H7 (cell line): ENCODE results near the gene ABCG1. TPM values are rescaled to one million over a fixed set of nuclear protein-coding genes. Genes with fewer than 3 reads are reported as not detected.
A peak's percentile ranks its signal among the peaks of the same experiment; 100 is the strongest.
"Not testable (repeated sequence)": the region's sequence is repeated elsewhere in the genome, so short reads cannot be mapped to it uniquely, and the experiment has no call there.

Experiments used
- DNase-seq: peaks from one replicate; pipeline ENCODE4 v3.0.0; 2012
- H3K27me3 ChIP-seq: 2 replicates; pipeline ENCODE4 v1.6.0; 2011; ENCODE audit warnings: mild to moderate bottlenecking, low read length; ENCODE audit not compliant: control insufficient read depth, insufficient read depth
- H3K36me3 ChIP-seq: replicated peaks from 2 replicates; pipeline ENCODE4 v1.5.1; 2011; ENCODE audit warnings: low read length; ENCODE audit not compliant: control insufficient read depth, insufficient read depth
- H3K4me3 ChIP-seq: 2 replicates; pipeline ENCODE4 v1.5.1; 2011; ENCODE audit warnings: low read depth, mild to moderate bottlenecking, control low read depth, low read length, moderate library complexity; ENCODE audit not compliant: insufficient read depth
- total RNA-seq: library from RNA; depleted of rRNA; stranded (reverse); fragments of >200 nt; shearing (Covaris generic); gene quantifications from 2 replicates; pipeline ENCODE4 v1.2.3, GENCODE V29; 2014

ABCG1 gene
- total RNA-seq, 1 experiment from 2014 or later: 0.07 TPM

DNA sequence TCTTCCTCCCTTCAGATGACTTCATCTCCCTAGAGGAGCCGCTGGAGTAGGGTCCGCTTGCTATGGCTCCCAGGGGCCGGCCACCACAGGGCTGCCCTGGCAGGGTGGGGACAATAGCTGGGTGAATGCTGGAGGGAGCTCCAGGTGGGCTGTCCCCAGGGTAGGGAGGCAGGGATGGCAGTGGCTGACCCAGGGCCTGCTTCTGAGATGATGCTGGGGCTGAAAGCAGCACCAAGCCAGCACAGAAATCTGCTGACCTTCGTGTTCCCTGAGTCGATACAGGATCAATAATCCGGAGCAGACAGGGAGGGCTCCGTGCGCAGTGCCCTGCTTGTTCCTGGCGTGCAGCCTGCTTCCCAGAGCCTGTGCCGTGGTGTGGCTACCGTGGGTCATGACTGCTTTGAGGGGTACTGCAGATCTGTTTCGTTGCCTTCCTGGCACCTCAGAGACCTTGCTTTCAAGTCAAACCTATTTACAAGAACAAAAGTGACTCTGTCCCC, 62.3 kb downstream of the ABCG1 start:
- H3K36me3 ChIP-seq: no peaks in the 10 kb centered on the region
- DNase-seq: no peak
- no peak overlapping the region for H3K4me3 ChIP-seq
- H3K27me3 ChIP-seq: no peaks in the 10 kb centered on the region

- H3K36me3 ChIP-seq: no peaks in the 10 kb centered on the region
- DNase-seq: no peak
- H3K4me3 ChIP-seq: no peak overlapping the region
- H3K27me3 ChIP-seq: no peaks in the 10 kb centered on the region
Observed at GRCh38 chr21:42282021-42282420, 63.1 kb downstream of the ABCG1 start.

GRCh38 chr21:42282715-42283114, 63.8 kb downstream of the ABCG1 start:
- H3K36me3 ChIP-seq: no peaks in the 10 kb centered on the region
- H3K27me3 ChIP-seq: no peaks in the 10 kb centered on the region
- H3K4me3 ChIP-seq: no peak overlapping the region
- no peak for DNase-seq

GRCh38 chr21:42285569-42286245, 66.8 kb downstream of the ABCG1 start:
- Histone ChIP-seq H3K27me3 (no peaks in the 10 kb centered on the region), H3K36me3 (no peaks in the 10 kb centered on the region), H3K4me3 (no peak overlapping the region)
- DNase-seq: no peak

GRCh38 chr21:42286416-42286815, 67.5 kb downstream of the ABCG1 start:
- H3K36me3 ChIP-seq: no peaks in the 10 kb centered on the region
- DNase-seq: no peak
- no peak overlapping the region for H3K4me3 ChIP-seq
- no peaks in the 10 kb centered on the region for H3K27me3 ChIP-seq

- no peak for DNase-seq
Observed at GRCh38 chr21:42287193-42288083, 68.5 kb downstream of the ABCG1 start.

DNA sequence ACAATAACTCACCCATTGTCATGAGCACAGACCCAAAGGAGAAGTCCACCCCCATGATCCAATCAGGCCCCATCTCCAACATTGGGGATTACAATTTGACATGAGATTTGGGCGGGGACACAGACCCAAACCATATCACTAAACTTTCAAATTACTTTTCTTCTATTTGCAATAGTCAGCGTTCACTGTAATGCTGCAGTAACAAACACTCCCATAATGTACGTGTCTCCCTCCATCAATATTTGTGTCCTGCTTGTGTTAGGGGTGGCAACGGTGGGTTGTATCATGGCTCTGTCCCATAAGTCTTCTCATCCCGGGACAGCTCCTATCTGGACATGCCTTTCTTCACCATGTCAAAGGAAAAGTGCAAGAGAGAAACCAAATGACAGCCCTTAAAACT, 70.0 kb downstream of the ABCG1 start:
- Histone ChIP-seq H3K27me3 (no peaks in the 10 kb centered on the region), H3K4me3 (no peak overlapping the region), H3K36me3 (no peaks in the 10 kb centered on the region)
- DNase-seq: no peak

More at GRCh38 chr21:42287193-42288083, 68.5 kb downstream of the ABCG1 start:
- no peaks in the 10 kb centered on the region for H3K36me3 ChIP-seq
- H3K4me3 ChIP-seq: no peak overlapping the region
- no peaks in the 10 kb centered on the region for H3K27me3 ChIP-seq

GRCh38 chr21:42289926-42290325, 71.0 kb downstream of the ABCG1 start:
- no peak for DNase-seq
- Histone ChIP-seq H3K36me3 (no peaks in the 10 kb centered on the region), H3K27me3 (no peaks in the 10 kb centered on the region), H3K4me3 (no peak overlapping the region)

- H3K27me3 ChIP-seq: no peaks in the 10 kb centered on the region
- H3K4me3 ChIP-seq: no peak overlapping the region
- H3K36me3 ChIP-seq: no peaks in the 10 kb centered on the region
- no peak for DNase-seq
Observed at GRCh38 chr21:42290505-42290904, 71.6 kb downstream of the ABCG1 start.

DNA sequence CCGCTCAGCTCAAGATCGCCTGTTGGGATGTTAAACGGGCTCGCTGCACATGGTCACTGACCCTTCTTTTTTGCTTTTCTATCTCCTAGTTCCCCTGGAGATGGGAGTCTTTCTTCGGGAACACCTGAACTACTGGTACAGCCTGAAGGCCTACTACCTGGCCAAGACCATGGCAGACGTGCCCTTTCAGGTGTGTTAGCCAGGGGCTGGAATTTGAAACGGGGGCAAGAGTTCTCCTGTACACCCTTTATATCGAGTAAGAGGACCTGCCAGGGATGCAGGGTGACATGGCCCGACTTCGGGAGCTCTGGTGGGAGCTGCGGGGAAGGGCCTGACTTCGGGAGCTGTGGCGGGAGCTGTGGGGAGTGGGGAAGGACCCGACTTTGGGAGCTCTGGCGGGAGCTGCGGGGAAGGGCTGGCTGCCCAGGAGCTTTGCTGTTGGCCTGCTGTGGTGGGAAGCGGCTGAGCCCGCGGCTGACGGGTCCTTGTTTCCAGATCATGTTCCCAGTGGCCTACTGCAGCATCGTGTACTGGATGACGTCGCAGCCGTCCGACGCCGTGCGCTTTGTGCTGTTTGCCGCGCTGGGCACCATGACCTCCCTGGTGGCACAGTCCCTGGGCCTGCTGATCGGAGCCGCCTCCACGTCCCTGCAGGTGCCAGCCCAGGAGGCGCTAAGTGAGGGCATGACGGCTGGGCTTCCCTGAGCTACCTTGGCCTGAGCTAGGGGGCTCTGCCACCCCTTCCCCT, 72.2 kb downstream of the ABCG1 start:
- Histone ChIP-seq H3K4me3 (no peak overlapping the region), H3K27me3 (no peaks in the 10 kb centered on the region), H3K36me3 (no peaks in the 10 kb centered on the region)
- DNase-seq: peak; percentile 74

GRCh38 chr21:42291751-42292562, 73.0 kb downstream of the ABCG1 start:
- H3K27me3 ChIP-seq: no peaks in the 10 kb centered on the region
- no peaks in the 10 kb centered on the region for H3K36me3 ChIP-seq
- DNase-seq: peak; percentile 61
- no peak overlapping the region for H3K4me3 ChIP-seq

GRCh38 chr21:42292563-42293142, 73.7 kb downstream of the ABCG1 start:
- not testable (repeated sequence) for DNase-seq, H3K36me3 ChIP-seq, H3K27me3 ChIP-seq, H3K4me3 ChIP-seq

- H3K4me3 ChIP-seq: no peak overlapping the region
- DNase-seq: no peak
- no peaks in the 10 kb centered on the region for H3K27me3 ChIP-seq
- no peaks in the 10 kb centered on the region for H3K36me3 ChIP-seq
Observed at GRCh38 chr21:42293649-42294272, 74.8 kb downstream of the ABCG1 start.
